A673 (cell line): ENCODE results near the gene KRT8. TPM values are rescaled to one million over a fixed set of nuclear protein-coding genes. Genes with fewer than 3 reads are reported as not detected.

ENCODE experiments used
- BruUV-seq: library from RNA; stranded (reverse); fragments of 400-500 nt; replicated peaks from 2 replicates; lab custom pipeline; 2021; lab: Mats Ljungman, UMichigan
- CTCF ChIA-PET: fragments of 300-600 bp; sonication (Branson Sonifier 250); formaldehyde crosslinking; loops from one replicate; lab custom pipeline; 2022; ENCODE audit warnings: antibody characterized with exemption; lab: Charles Lee
- POLR2A ChIA-PET: fragments of 300-600 bp; sonication (Branson Sonifier 250); formaldehyde crosslinking; loops from one replicate; lab custom pipeline; 2022; ENCODE audit warnings: antibody characterized with exemption; ENCODE audit not compliant: low non-redundant PET; lab: Charles Lee
- DNase-seq: peaks from one replicate; pipeline ENCODE4 v3.0.0-alpha.2; 2015; ENCODE audit warnings: low spot score
- H3K27ac ChIP-seq: fragments of 200-600 bp; sonication (generic); 2 replicates; pipeline ENCODE4 v1.5.1; 2016; ENCODE audit warnings: mixed run types, low read depth, mild to moderate bottlenecking, mixed read lengths, antibody characterized with exemption, low read length; ENCODE audit not compliant: poor library complexity, severe bottlenecking
- H3K27me3 ChIP-seq: fragments of 200-600 bp; sonication (generic); replicated peaks from 2 replicates; pipeline ENCODE4 v1.6.1; 2017; ENCODE audit warnings: mixed run types, low read depth, mild to moderate bottlenecking, mixed read lengths, antibody characterized with exemption, low read length; ENCODE audit not compliant: insufficient read depth, poor library complexity
- H3K36me3 ChIP-seq: fragments of 200-600 bp; sonication (generic); 2 replicates; pipeline ENCODE4 v1.6.1; 2016; ENCODE audit warnings: mixed run types, mild to moderate bottlenecking, mixed read lengths, antibody characterized with exemption, low read length; ENCODE audit not compliant: insufficient read depth, poor library complexity, severe bottlenecking
- H3K4me1 ChIP-seq: fragments of 200-600 bp; sonication (generic); 2 replicates; pipeline ENCODE4 v1.6.1; 2017; ENCODE audit warnings: mixed run types, mild to moderate bottlenecking, mixed read lengths, antibody characterized with exemption, low read length; ENCODE audit not compliant: insufficient read depth, poor library complexity, severe bottlenecking
- H3K4me3 ChIP-seq: fragments of 200-600 bp; sonication (generic); 2 replicates; pipeline ENCODE4 v1.5.1; 2016; ENCODE audit warnings: low read depth, mixed run types, mild to moderate bottlenecking, mixed read lengths, low read length; ENCODE audit not compliant: poor library complexity, severe bottlenecking
- H3K9me3 ChIP-seq: fragments of 200-600 bp; sonication (generic); 2 replicates; pipeline ENCODE4 v1.6.1; 2016; ENCODE audit warnings: mixed run types, low read depth, mild to moderate bottlenecking, mixed read lengths, antibody characterized with exemption, low read length; ENCODE audit not compliant: poor library complexity, severe bottlenecking
- CTCF ChIP-seq: fragments of 300-800, 200-600 bp; sonication (generic); conservative IDR thresholded peaks from 2 replicates; pipeline ENCODE4 v1.5.1; 2017; ENCODE audit warnings: low read depth, mild to moderate bottlenecking, antibody characterized with exemption, low read length, moderate library complexity, mixed read lengths
- EZH2 ChIP-seq: fragments of 200-600 bp; sonication (generic); IDR thresholded peaks from 2 replicates; pipeline ENCODE4 v1.6.1; 2017; ENCODE audit warnings: borderline replicate concordance, low read depth, mild to moderate bottlenecking, mixed read lengths, antibody characterized with exemption, low read length; ENCODE audit not compliant: poor library complexity, severe bottlenecking
- intact Hi-C: fragments of 100-400 bp; cut with micrococcal nuclease; formaldehyde crosslinking; loops from one replicate; pipeline ENCODE4 v1.10.0; 2022; ENCODE audit not compliant: unreplicated experiment
- total RNA-seq: library from RNA; stranded (reverse); gene quantifications from 2 replicates; pipeline ENCODE4 v1.2.3, GENCODE V29; 2021

The KRT8 gene
- total RNA-seq, 1 experiment from 2014 or later = 15.4 TPM

DNA sequence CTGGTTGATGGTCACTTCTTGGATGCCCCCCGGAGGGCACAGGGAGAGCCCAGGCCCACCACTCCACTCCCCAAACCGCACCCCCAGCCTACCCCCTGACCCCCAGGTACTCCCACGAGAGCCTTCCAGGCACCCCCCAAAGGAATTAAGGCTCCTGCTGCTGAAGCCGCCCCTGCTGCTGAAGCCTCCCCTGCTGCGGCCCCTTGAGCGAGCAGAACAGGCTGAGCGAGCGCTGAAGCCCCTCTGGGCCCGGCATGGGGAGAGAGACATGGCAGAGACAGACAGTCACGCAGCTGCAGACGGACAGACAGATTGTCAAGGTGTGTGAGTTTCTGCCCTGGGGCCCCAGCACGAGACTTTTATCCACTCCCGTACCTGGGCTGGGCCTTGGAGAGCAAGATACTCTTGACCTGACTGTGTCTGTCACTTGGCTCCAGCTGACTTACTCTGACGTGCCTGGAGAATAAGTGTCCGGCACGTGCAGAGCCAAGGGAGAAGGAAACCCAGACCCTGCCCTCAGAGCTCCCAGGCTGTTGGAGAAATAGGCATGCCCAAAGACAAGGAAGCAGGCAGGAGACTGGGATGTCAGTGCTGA, 56.1 kb downstream of the KRT8 start, which contains the start of gene KRT78:
KRT78 (minus strand) TSS at position 334 of the 595 bp plus-strand sequence; CDS start at position 270, 64 bp downstream.
- Histone ChIP-seq H3K4me1 (no peaks in the 10 kb centered on the region), H3K36me3 (no peaks in the 10 kb centered on the region), H3K4me3 (no peak within 1 kb of the TSS), H3K27me3 (no peaks in the 10 kb centered on the region), H3K9me3 (no peaks in the 10 kb centered on the region), H3K27ac (no peak within 1 kb of the TSS)
- TF ChIP-seq CTCF (no peak), EZH2 (no peak)
- no TSS peak for BruUV-seq
- intact Hi-C loops = no loop called here
- POLR2A ChIA-PET = no interaction called here
- no peak for DNase-seq
- CTCF ChIA-PET = no interaction called here

DNA sequence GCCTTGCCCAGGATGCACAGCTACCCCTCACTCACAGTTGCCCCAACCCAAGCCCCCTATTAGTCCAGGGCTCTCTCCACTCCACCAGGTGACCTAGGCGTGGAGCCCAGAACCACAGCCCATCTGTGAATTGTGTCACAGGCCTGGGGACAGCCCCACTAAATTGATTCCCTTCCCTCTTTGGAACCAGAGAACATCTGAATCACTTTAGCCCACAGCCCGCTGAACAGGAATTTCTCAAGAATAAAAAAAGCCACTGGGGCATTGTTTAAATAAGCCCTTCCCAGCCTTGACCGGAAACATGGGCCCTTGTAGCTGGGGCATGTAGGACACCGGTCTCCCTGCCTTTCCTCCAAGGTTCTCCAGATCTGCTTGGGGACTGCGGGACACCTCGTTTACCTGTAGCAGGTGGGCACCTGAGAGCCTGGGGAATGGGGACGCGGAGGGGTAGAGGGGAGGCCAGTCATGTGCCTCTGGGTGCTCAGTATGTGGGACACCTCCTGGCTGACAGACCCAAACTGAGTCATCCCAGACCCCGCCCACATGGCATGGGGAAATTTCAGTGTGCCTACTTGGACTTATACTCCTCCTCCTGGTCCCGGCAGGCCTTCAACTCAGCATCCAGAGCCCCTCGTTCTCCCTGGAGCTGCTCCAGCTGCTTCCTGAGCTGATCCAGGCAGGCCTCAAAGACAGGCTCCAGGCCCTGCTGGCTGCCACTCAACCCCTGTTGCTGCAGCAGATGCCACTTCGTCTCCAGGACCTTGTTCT, 57.4 kb downstream of the KRT8 start:
- DNase-seq = peak; percentile 25
- Histone ChIP-seq H3K36me3 (no peaks in the 10 kb centered on the region), H3K27me3 (no peaks in the 10 kb centered on the region), H3K4me3 (no peak overlapping the region), H3K9me3 (no peaks in the 10 kb centered on the region), H3K27ac (no peak overlapping the region), H3K4me1 (no peaks in the 10 kb centered on the region)
- CTCF ChIA-PET = no interaction called here
- no TSS peak for BruUV-seq
- intact Hi-C loops = no loop called here
- TF ChIP-seq EZH2 = no peak
- no peak for TF ChIP-seq CTCF
- POLR2A ChIA-PET = no interaction called here

Other genes with a start within 250 kb of the KRT8 start
- not detected in 2 replicates for gene KRT1, start 224.7 kb downstream of the KRT8 start, total RNA-seq
- not detected in 2 replicates for gene KRT77, start 201.6 kb downstream of the KRT8 start, total RNA-seq
- gene KRT76, start 127.7 kb downstream of the KRT8 start, total RNA-seq = not detected in 2 replicates
- gene KRT3, start 109.0 kb downstream of the KRT8 start, total RNA-seq = not detected in 2 replicates
- gene KRT4, start 91.0 kb downstream of the KRT8 start, total RNA-seq = not detected in 2 replicates
- gene KRT79, start 70.8 kb downstream of the KRT8 start, total RNA-seq = not detected in 2 replicates
- not detected in 2 replicates for gene KRT78, start 56.1 kb downstream of the KRT8 start, total RNA-seq
- 179 and 209 TPM in 2 replicates for gene KRT18, start 44.0 kb upstream of the KRT8 start, total RNA-seq
- 393 and 400 TPM in 2 replicates for gene EIF4B, start 101.4 kb upstream of the KRT8 start, total RNA-seq
- 3.4 and 6.1 TPM in 2 replicates for gene TNS2, start 145.0 kb upstream of the KRT8 start, total RNA-seq
- gene SPRYD3, start 174.3 kb upstream of the KRT8 start, total RNA-seq = 17.0 and 19.3 TPM in 2 replicates
- 6.6 and 7.3 TPM in 2 replicates for gene IGFBP6, start 192.6 kb upstream of the KRT8 start, total RNA-seq
- gene SOAT2, start 198.4 kb upstream of the KRT8 start, total RNA-seq = not detected in 2 replicates